Osteocyte (in vitro differentiated cells): ENCODE measurements around the gene CLIP2. TPM values are rescaled to one million over a fixed set of nuclear protein-coding genes. Genes with fewer than 3 reads are reported as not detected.

Experiments used
- DNase-seq: peaks from one replicate; pipeline ENCODE4 v3.0.0; 2021; ENCODE audit warnings: mixed read lengths; ENCODE audit not compliant: unreplicated experiment; ENCODE audit errors: extremely low spot score
- H3K27ac Mint-ChIP-seq: one replicate; pipeline ENCODE4 v1.8.0; 2021; ENCODE audit warnings: mild to moderate bottlenecking, mixed read lengths; ENCODE audit not compliant: unreplicated experiment
- H3K27me3 Mint-ChIP-seq: one replicate; pipeline ENCODE4 v1.8.0; 2021; ENCODE audit warnings: mixed read lengths; ENCODE audit not compliant: unreplicated experiment
- H3K36me3 Mint-ChIP-seq: one replicate; pipeline ENCODE4 v1.8.0; 2021; ENCODE audit warnings: mixed read lengths; ENCODE audit not compliant: unreplicated experiment
- H3K4me1 Mint-ChIP-seq: one replicate; pipeline ENCODE4 v1.8.0; 2021; ENCODE audit warnings: mixed read lengths; ENCODE audit not compliant: unreplicated experiment
- H3K4me3 Mint-ChIP-seq: one replicate; pipeline ENCODE4 v1.8.0; 2021; ENCODE audit warnings: mild to moderate bottlenecking, moderate library complexity, mixed read lengths; ENCODE audit not compliant: unreplicated experiment
- H3K9me3 Mint-ChIP-seq: one replicate; pipeline ENCODE4 v1.8.0; 2021; ENCODE audit warnings: mixed read lengths; ENCODE audit not compliant: unreplicated experiment
- total RNA-seq: library from RNA; stranded (reverse); gene quantifications from 2 replicates; pipeline ENCODE4 v1.2.1, GENCODE V29; 2021
- TF ChIP-seq, protein P1 (sequence below): fragments of 200-600 bp; sonication (generic); IDR thresholded peaks from 2 replicates; pipeline ENCODE4 v1.5.0; 2021; ENCODE audit warnings: antibody characterized with exemption, mild to moderate bottlenecking, moderate library complexity

CLIP2 gene
- total RNA-seq, 1 donor from 2014 or later, result 40.7 TPM

DNA sequence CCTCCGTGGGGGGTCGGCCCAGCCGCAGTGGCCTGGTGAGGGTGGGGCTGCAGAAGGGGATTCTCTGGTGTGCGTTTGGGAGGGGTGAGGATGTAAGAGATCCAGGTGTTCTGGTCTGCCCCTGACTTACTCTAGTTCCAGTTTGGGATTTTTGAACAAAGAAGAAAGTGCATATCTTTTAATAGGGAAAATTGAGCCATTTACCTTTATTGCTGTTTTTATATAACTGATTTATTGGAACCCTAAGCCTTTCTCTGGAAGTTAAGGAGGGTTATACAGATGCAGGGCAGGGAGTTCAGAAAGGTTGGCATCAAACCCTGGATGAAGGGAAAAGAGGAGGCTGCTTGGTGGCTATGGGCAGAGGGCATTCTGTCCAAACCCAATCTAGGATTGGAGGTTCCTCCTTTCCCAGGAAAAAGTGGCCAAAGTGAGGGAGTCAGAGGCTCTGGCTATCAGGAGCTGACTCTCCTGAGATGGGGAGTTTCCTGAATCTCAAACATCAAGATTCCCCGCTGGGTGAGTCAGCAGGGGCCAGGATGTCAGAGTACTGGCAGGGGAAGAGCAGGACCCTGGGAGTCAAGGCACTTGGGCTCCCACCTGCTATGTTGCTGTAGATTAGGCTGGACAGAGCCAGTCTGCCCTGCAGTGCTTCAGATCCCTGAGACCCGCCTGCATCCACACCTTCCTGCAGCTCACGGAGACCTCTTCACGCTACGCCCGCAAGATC, 67.5 kb downstream of the CLIP2 start:
- TF ChIP-seq, protein P1, sequence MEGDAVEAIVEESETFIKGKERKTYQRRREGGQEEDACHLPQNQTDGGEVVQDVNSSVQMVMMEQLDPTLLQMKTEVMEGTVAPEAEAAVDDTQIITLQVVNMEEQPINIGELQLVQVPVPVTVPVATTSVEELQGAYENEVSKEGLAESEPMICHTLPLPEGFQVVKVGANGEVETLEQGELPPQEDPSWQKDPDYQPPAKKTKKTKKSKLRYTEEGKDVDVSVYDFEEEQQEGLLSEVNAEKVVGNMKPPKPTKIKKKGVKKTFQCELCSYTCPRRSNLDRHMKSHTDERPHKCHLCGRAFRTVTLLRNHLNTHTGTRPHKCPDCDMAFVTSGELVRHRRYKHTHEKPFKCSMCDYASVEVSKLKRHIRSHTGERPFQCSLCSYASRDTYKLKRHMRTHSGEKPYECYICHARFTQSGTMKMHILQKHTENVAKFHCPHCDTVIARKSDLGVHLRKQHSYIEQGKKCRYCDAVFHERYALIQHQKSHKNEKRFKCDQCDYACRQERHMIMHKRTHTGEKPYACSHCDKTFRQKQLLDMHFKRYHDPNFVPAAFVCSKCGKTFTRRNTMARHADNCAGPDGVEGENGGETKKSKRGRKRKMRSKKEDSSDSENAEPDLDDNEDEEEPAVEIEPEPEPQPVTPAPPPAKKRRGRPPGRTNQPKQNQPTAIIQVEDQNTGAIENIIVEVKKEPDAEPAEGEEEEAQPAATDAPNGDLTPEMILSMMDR, result no peak
- no peak for DNase-seq
- Mint-ChIP-seq H3K27ac (no peak overlapping the region), H3K4me3 (no peak overlapping the region), H3K4me1 (peaks cover 7% of the 10 kb centered on the region), H3K36me3 (peaks cover 36% of the 10 kb centered on the region), H3K27me3 (no peaks in the 10 kb centered on the region), H3K9me3 (no peaks in the 10 kb centered on the region)

DNA sequence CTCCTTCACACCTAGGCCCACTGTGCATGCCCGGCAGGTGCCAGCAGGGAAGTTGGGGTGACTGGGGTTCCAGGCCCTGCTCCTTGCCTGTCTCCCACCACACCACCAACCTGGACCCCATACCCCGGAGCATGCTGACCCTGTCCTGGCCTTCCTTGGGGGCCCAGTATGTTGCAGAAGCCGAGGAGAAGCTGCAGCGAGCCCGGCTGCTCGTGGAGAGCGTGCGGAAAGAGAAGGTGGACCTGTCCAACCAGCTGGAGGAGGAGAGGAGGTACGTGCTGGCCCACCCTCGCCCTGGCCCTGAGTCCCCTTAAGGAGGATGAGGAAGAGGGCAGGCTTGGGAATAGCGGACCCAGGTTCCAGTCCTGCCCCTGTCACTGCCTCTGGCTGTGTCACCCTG, 70.8 kb downstream of the CLIP2 start:
- peaks cover 29% of the 10 kb centered on the region for H3K36me3 Mint-ChIP-seq
- no peak overlapping the region for H3K4me3 Mint-ChIP-seq
- no peaks in the 10 kb centered on the region for H3K27me3 Mint-ChIP-seq
- no peaks in the 10 kb centered on the region for H3K9me3 Mint-ChIP-seq
- H3K4me1 Mint-ChIP-seq, result peaks cover 3% of the 10 kb centered on the region
- no peak overlapping the region for H3K27ac Mint-ChIP-seq
- DNase-seq, result no peak
- TF ChIP-seq, protein P1, result no peak

DNA sequence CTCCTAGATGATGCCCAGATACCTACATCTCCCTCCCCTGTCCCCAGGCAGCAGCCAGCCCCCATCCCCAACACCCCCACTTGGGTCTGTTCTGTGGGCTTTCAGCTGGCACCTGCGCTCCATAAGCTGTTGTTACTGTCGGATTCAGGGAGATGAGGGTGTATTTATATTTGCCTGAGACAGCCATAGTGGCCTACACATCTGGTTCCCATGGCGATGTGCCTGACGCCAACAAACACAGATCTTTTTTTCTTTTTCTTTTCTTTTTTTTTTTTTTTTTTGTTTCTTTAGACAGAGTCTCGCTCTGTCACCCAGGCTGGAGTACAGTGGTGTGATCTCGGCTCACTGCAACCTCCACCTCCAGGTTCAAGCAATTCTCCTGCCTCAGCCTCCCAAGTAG, 73.1 kb downstream of the CLIP2 start:
- no peak for DNase-seq
- no peak overlapping the region for H3K27ac Mint-ChIP-seq
- no peaks in the 10 kb centered on the region for H3K9me3 Mint-ChIP-seq
- H3K36me3 Mint-ChIP-seq, result peaks cover 15% of the 10 kb centered on the region
- no peaks in the 10 kb centered on the region for H3K27me3 Mint-ChIP-seq
- peaks cover 2% of the 10 kb centered on the region for H3K4me1 Mint-ChIP-seq
- TF ChIP-seq, protein P1, result no peak
- H3K4me3 Mint-ChIP-seq, result no peak overlapping the region

DNA sequence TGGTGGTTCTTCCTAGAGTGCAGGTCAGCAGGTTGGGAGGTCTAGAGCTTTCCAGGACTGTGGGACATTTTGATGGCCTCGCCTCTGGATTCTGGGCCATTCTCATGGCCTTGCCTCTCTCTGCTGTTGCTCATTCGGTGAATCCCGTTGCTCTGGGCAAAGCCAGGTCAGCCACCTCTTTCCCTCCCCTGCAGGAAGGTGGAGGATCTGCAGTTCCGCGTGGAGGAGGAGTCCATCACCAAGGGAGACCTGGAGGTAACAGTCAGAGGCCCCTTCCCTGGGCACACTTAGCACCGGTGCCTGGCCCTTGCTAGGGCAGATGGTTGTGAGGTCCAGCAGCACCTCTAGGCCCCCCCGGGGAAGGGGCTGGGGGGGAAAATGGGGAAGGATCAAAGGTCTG, 74.9 kb downstream of the CLIP2 start:
- H3K4me1 Mint-ChIP-seq, result peaks cover 2% of the 10 kb centered on the region
- H3K36me3 Mint-ChIP-seq, result peaks cover 15% of the 10 kb centered on the region
- no peaks in the 10 kb centered on the region for H3K27me3 Mint-ChIP-seq
- no peak overlapping the region for H3K27ac Mint-ChIP-seq
- H3K9me3 Mint-ChIP-seq, result no peaks in the 10 kb centered on the region
- no peak overlapping the region for H3K4me3 Mint-ChIP-seq
- TF ChIP-seq, protein P1, result no peak
- no peak for DNase-seq

DNA sequence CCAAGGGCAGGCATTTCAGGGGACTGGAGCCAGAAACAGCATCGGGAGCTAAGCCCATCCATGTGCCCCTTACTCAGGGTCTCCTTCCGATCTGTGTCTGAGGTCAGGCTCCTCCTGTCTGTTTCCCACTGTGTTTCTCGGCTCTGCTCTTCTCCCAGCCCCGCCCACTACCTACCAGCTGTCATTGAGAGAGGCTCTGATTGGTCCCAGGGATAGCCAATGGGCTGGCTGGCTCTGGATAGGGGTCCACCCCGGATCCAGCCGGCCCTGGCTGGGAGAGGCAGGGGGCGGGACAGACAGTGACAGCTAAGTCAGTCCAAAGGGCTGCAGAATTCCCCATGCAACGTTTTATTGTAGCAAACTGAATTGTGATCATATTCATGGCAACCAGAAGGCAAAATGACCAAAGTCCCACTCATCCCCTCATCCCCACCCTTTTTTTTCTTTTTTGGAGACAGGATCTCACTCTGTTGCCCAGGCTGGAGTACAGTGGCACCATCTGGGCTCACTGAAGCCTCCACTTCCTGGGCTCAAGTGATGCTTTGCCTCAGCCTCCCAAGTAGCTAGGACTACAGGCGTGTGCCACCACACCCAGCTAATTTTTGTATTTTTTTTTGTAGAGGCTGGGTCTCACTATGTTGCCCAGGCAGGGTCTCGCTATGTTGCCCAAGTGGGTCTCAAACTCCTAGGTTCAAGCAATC, 76.3 kb downstream of the CLIP2 start:
- no peaks in the 10 kb centered on the region for H3K27me3 Mint-ChIP-seq
- H3K4me3 Mint-ChIP-seq, result no peak overlapping the region
- H3K27ac Mint-ChIP-seq, result no peak overlapping the region
- DNase-seq, result no peak
- TF ChIP-seq, protein P1, result no peak
- H3K9me3 Mint-ChIP-seq, result no peaks in the 10 kb centered on the region
- peaks cover 11% of the 10 kb centered on the region for H3K36me3 Mint-ChIP-seq
- peaks cover 2% of the 10 kb centered on the region for H3K4me1 Mint-ChIP-seq
